Liver (tissue), 3 donors: ENCODE results near the gene DCAF15.

Experiments
- GABPA ChIP-seq, 2 donors: IDR thresholded peaks in 1 of 2; conservative IDR thresholded peaks in 1 of 2; 2 replicates each; pipeline ENCODE4 v1.6.1; 2016; ENCODE audit warnings: antibody characterized with exemption in 2 of 2, mild to moderate bottlenecking in 1 of 2, moderate library complexity in 1 of 2
- REST ChIP-seq: IDR thresholded peaks from 2 replicates; pipeline ENCODE4 v1.6.1; 2016; ENCODE audit warnings: antibody characterized with exemption, mild to moderate bottlenecking
- TF ChIP-seq, protein P1 (sequence below): fragments of 150-350 bp; IDR thresholded peaks from 2 replicates; pipeline ENCODE4 v1.5.1; 2017; ENCODE audit warnings: improper control_type of control experiment, low read depth, low read length; ENCODE audit not compliant: missing input control
- donor health status: healthy.
- donor health status: healthy.

- TF ChIP-seq, protein P1, sequence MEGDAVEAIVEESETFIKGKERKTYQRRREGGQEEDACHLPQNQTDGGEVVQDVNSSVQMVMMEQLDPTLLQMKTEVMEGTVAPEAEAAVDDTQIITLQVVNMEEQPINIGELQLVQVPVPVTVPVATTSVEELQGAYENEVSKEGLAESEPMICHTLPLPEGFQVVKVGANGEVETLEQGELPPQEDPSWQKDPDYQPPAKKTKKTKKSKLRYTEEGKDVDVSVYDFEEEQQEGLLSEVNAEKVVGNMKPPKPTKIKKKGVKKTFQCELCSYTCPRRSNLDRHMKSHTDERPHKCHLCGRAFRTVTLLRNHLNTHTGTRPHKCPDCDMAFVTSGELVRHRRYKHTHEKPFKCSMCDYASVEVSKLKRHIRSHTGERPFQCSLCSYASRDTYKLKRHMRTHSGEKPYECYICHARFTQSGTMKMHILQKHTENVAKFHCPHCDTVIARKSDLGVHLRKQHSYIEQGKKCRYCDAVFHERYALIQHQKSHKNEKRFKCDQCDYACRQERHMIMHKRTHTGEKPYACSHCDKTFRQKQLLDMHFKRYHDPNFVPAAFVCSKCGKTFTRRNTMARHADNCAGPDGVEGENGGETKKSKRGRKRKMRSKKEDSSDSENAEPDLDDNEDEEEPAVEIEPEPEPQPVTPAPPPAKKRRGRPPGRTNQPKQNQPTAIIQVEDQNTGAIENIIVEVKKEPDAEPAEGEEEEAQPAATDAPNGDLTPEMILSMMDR = no peak
- no peak for TF ChIP-seq GABPA (IDR thresholded peaks at IDR 0.05 in 1 of 2, conservative IDR thresholded peaks at IDR 0.05 in 1 of 2)
- no peak for TF ChIP-seq REST
These were observed 13.1 kb downstream of the DCAF15 start for GRCh38 chr19:13965377-13965896.
